HK-2 (cell line): ENCODE measurements around the gene CSTF2T.
"Not testable (repeated sequence)": the region's sequence is repeated elsewhere in the genome, so short reads cannot be mapped to it uniquely, and the experiment has no call there.

Experiments used
- DNase-seq: peaks from one replicate; pipeline ENCODE4 v3.0.0-alpha.2; 2018; ENCODE audit not compliant: unreplicated experiment

CSTF2T gene

GRCh38 chr10:51698473-51699063, 827 bp downstream of the CSTF2T start:
- DNase-seq = no peak

- DNase-seq = no peak
Measured at GRCh38 chr10:51696251-51696650, 3.1 kb downstream of the CSTF2T start.

- no peak for DNase-seq
Measured at GRCh38 chr10:51694086-51694768, 5.2 kb downstream of the CSTF2T start.

- DNase-seq = no peak
Measured at GRCh38 chr10:51691135-51691534, 8.3 kb downstream of the CSTF2T start.

GRCh38 chr10:51689536-51689935, 9.9 kb downstream of the CSTF2T start:
- DNase-seq = no peak

GRCh38 chr10:51688826-51689225, 10.6 kb downstream of the CSTF2T start:
- DNase-seq = not testable (repeated sequence)

GRCh38 chr10:51687296-51687695, 12.1 kb downstream of the CSTF2T start:
- DNase-seq = no peak

- no peak for DNase-seq
Measured at GRCh38 chr10:51685768-51686167, 13.6 kb downstream of the CSTF2T start.

GRCh38 chr10:51683031-51683691, 16.2 kb downstream of the CSTF2T start:
- DNase-seq = no peak

GRCh38 chr10:51679841-51680240, 19.6 kb downstream of the CSTF2T start:
- no peak for DNase-seq

GRCh38 chr10:51675088-51675487, 24.3 kb downstream of the CSTF2T start:
- no peak for DNase-seq

- DNase-seq = no peak
Measured at GRCh38 chr10:51672039-51672535, 27.3 kb downstream of the CSTF2T start.

- DNase-seq = no peak
Measured at GRCh38 chr10:51669041-51669440, 30.4 kb downstream of the CSTF2T start.

GRCh38 chr10:51668336-51668689, 31.1 kb downstream of the CSTF2T start:
- no peak for DNase-seq

GRCh38 chr10:51667678-51668335, 31.6 kb downstream of the CSTF2T start:
- no peak for DNase-seq

GRCh38 chr10:51666456-51666855, 32.9 kb downstream of the CSTF2T start:
- no peak for DNase-seq

- no peak for DNase-seq
Measured at GRCh38 chr10:51663086-51663485, 36.3 kb downstream of the CSTF2T start.

GRCh38 chr10:51659344-51659743, 40.1 kb downstream of the CSTF2T start:
- no peak for DNase-seq

- DNase-seq = no peak
Measured at GRCh38 chr10:51658000-51658399, 41.4 kb downstream of the CSTF2T start.

GRCh38 chr10:51656503-51656902, 42.9 kb downstream of the CSTF2T start:
- DNase-seq = no peak

- no peak for DNase-seq
Measured at GRCh38 chr10:51654918-51655317, 44.5 kb downstream of the CSTF2T start.

GRCh38 chr10:51653025-51653424, 46.4 kb downstream of the CSTF2T start:
- DNase-seq = no peak

GRCh38 chr10:51651063-51651462, 48.3 kb downstream of the CSTF2T start:
- no peak for DNase-seq
